ENCODE data around the gene TMEM132E. TPM values are rescaled to one million over a fixed set of nuclear protein-coding genes. Genes with fewer than 3 reads are reported as not detected.

TMEM132E gene
- total and polyA plus RNA-seq, 12 donors: 0.07 to 1.1 (median 0.23) TPM; not detected in 1

DNA sequence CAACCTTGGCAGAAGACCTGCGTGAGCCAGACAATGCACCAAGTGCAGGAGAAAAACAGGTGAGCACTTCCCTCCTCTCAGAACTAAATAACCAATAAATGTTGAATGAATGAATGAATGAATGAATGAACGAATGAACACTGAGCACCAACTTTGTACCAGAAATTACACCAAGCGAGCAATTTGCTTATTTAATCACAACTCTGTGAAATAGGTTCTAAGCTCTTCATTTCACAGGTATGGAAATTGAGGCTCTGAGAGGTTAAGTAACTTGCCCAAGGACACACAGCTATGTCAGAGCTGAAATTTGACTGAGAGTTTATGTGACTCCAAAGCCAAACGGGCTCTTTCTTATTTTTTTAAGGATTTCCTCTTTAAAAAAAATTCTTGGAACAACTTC, 38.0 kb downstream of the TMEM132E start:
- Histone ChIP-seq H3K27me3 (peaks cover 7% of the 10 kb centered on the region), H3K36me3 (replicated peaks in 1 of 2) (no peaks in the 10 kb centered on the region), H3K9me3 (replicated peaks in 1 of 3) (no peaks in the 10 kb centered on the region), H3K4me3 (no peak overlapping the region), H3K27ac (no peak overlapping the region), H3K4me1 (replicated peaks in 1 of 2) (no peaks in the 10 kb centered on the region)
- WGBS, 4 donors: 40 to 55% (median 50%) methylated on average over 4 of the region's 4 CpGs
- no peak for TF ChIP-seq POLR2A (IDR thresholded peaks at IDR 0.05)
- TF ChIP-seq, protein P1, sequence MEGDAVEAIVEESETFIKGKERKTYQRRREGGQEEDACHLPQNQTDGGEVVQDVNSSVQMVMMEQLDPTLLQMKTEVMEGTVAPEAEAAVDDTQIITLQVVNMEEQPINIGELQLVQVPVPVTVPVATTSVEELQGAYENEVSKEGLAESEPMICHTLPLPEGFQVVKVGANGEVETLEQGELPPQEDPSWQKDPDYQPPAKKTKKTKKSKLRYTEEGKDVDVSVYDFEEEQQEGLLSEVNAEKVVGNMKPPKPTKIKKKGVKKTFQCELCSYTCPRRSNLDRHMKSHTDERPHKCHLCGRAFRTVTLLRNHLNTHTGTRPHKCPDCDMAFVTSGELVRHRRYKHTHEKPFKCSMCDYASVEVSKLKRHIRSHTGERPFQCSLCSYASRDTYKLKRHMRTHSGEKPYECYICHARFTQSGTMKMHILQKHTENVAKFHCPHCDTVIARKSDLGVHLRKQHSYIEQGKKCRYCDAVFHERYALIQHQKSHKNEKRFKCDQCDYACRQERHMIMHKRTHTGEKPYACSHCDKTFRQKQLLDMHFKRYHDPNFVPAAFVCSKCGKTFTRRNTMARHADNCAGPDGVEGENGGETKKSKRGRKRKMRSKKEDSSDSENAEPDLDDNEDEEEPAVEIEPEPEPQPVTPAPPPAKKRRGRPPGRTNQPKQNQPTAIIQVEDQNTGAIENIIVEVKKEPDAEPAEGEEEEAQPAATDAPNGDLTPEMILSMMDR (IDR thresholded peaks at IDR 0.05): no peak
- intact Hi-C loops (cut with DNase I): no loop called here
- DNase-seq: no peak

DNA sequence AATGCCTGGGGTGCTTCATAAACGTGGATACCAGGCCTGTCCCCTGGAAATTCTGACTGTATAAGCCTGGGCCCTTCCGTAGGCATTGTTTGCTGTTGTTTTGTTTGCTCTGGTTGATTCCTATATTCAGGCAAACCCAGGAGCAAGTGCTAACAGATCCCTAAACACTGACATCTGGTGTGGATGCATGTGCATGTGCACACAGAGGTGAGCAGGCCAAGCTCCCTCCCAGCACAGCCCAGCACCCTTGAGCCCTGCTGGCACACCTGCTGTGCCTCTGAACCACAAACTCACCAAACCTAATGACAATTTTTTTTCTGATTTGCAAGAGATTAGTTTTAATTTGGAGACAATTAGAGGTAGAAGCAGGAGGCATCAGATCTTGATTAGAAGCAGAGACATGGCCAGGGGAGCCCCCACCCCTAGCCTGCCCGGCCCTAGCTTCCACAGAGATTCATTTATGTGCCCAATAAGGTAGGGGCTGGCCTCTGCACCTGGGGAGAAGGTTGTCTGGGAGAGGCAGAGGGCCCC, 40.4 kb downstream of the TMEM132E start:
- no peak for TF ChIP-seq POLR2A (IDR thresholded peaks at IDR 0.05)
- TF ChIP-seq, protein P1 (IDR thresholded peaks at IDR 0.05): no peak
- Histone ChIP-seq H3K27ac (no peak overlapping the region), H3K9me3 (replicated peaks in 1 of 3) (no peaks in the 10 kb centered on the region), H3K27me3 (peaks cover 7% of the 10 kb centered on the region), H3K4me3 (no peak overlapping the region), H3K4me1 (replicated peaks in 1 of 2) (no peaks in the 10 kb centered on the region), H3K36me3 (replicated peaks in 1 of 2) (no peaks in the 10 kb centered on the region)
- WGBS, 4 donors: 75 to 89% (median 84%) methylated on average over 3 of the region's 3 CpGs
- DNase-seq: no peak
- intact Hi-C loops (cut with DNase I): no loop called here

DNA sequence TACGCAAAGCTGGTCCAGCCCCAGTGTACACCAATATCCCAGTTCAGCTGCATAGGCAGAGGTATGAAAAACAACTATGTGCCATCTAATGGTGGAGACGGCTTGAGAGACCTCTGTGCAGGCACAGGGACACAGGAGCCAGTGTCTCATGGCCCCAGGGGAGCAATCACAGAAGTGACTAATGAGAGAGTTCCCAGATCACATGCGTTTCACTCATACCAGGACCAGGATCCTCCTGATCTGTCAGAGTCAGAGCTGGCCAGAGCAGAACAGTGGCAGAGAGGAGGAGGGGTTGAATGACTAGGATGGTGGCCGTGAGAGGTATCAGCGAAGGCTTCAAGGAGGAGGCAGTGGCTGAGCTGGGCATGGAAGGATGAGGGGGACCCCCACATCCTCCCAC, 41.1 kb downstream of the TMEM132E start:
- TF ChIP-seq POLR2A (IDR thresholded peaks at IDR 0.05): no peak
- TF ChIP-seq, protein P1 (IDR thresholded peaks at IDR 0.05): no peak
- intact Hi-C loops (cut with DNase I): no loop called here
- Histone ChIP-seq H3K27ac (no peak overlapping the region), H3K27me3 (peaks cover 8% of the 10 kb centered on the region), H3K36me3 (replicated peaks in 1 of 2) (no peaks in the 10 kb centered on the region), H3K4me3 (no peak overlapping the region), H3K9me3 (replicated peaks in 1 of 3) (no peaks in the 10 kb centered on the region), H3K4me1 (replicated peaks in 1 of 2) (no peaks in the 10 kb centered on the region)
- DNase-seq: no peak
- whole genome bisulfite sequencing, 4 donors: 82 to 90% (median 85%) methylated on average over 4 to 5 of the region's 5 CpGs

DNA sequence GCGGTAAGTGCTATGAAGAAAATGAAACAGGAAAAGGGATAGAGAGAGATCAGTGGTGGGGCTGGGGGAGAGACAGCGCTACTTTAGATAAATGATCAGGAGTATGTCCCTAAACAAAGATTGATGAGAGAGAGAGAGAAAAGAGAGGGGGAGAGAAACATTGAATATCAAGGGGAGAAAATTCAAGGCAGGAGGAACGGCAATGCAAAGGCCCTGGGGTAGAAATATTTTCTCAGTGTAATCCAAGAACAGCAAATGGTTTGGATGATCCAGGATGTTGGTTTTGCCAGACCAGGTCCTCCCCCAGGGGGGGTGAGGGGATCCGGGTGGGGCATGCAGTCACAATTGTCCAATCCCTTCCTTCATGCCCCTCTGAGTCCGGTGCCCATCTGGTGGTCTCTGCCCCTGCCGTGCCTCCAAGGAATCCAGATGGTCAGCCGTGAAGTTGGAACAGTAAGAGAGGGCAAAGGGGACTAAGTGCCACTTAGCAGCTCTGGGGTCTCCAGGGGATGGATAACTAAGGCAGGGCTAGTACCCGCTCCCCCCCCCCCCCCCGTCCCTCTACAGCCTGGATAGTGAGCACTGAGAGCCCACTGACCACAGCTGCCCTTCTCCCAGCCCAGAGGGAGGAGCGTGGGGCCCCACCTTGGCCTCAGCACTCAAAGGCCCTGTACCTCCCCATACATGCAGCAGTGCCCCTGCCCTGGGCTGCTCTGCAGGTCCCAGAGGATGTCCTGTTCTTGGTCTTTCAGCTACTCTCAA, 43.7 kb downstream of the TMEM132E start:
- no peak for TF ChIP-seq POLR2A (IDR thresholded peaks at IDR 0.05)
- TF ChIP-seq, protein P1 (IDR thresholded peaks at IDR 0.05): no peak
- no peak for DNase-seq
- Histone ChIP-seq H3K9me3 (replicated peaks in 1 of 3) (no peaks in the 10 kb centered on the region), H3K27ac (no peak overlapping the region), H3K4me1 (replicated peaks in 1 of 2) (peaks cover 0 to 4% of the 10 kb centered on the region in 2 donors), H3K27me3 (peaks cover 18% of the 10 kb centered on the region), H3K36me3 (replicated peaks in 1 of 2) (no peaks in the 10 kb centered on the region), H3K4me3 (no peak overlapping the region)
- WGBS, 4 donors: 82 to 87% (median 83%) methylated on average over 7 to 10 of the region's 10 CpGs
- intact Hi-C loops (cut with DNase I): no loop called here

All from adrenal gland (tissue), 12 donors.